Neural progenitor cell (in vitro differentiated cells): ENCODE results near the gene FAM13C.

Experiments used
- CTCF ChIP-seq: fragments of 200-600 bp; sonication (generic); IDR thresholded peaks from 2 replicates; pipeline ENCODE4 v1.5.1; 2017; ENCODE audit warnings: antibody characterized with exemption, mild to moderate bottlenecking
- EZH2 ChIP-seq: fragments of 200-600 bp; sonication (generic); IDR thresholded peaks from 2 replicates; pipeline ENCODE4 v1.6.1; 2017; ENCODE audit warnings: antibody characterized with exemption, mild to moderate bottlenecking, moderate library complexity

- TF ChIP-seq CTCF (no peak), EZH2 (no peak)
Measured at GRCh38 chr10:59346321-59346720, 16.0 kb downstream of the FAM13C start.
